Measurements from ENCODE around the gene TMCC3.
"Not testable (repeated sequence)": the region's sequence is repeated elsewhere in the genome, so short reads cannot be mapped to it uniquely, and the experiment has no call there.

The TMCC3 gene

GRCh38 chr12:94650143-94651056, at the start of gene TMCC3:
TSS of gene TMCC3 (minus strand) at chr12:94650557. CDS start at chr12:94650430, 127 bp downstream.
- Histone ChIP-seq H3K4me1 (ENCODE audit: control insufficient read depth, insufficient read depth, low read length) (peaks cover 2% of the 10 kb centered on the region), H3K27me3 (ENCODE audit: control insufficient read depth, insufficient read depth, low read length) (no peaks in the 10 kb centered on the region), H3K36me3 (ENCODE audit: control insufficient read depth, insufficient read depth, low read length) (no peaks in the 10 kb centered on the region), H3K4me3 (ENCODE audit: low read length) (peak within 1 kb of the TSS; percentile 82), H3K9ac (ENCODE audit: low read length) (peak within 1 kb of the TSS; percentile 49), H3K27ac (ENCODE audit: low read depth, low read length) (peak within 1 kb of the TSS; percentile 68)

- Histone ChIP-seq H3K4me3 (ENCODE audit: low read length) (no peak overlapping the region), H3K36me3 (ENCODE audit: control insufficient read depth, insufficient read depth, low read length) (no peaks in the 10 kb centered on the region), H3K27ac (ENCODE audit: low read depth, low read length) (no peak overlapping the region), H3K4me1 (ENCODE audit: control insufficient read depth, insufficient read depth, low read length) (no peaks in the 10 kb centered on the region), H3K27me3 (ENCODE audit: control insufficient read depth, insufficient read depth, low read length) (no peaks in the 10 kb centered on the region), H3K9ac (ENCODE audit: low read length) (no peak overlapping the region)
Measured at GRCh38 chr12:94699801-94700200, 49.4 kb upstream of the TMCC3 start.

GRCh38 chr12:94698578-94698977, 48.2 kb upstream of the TMCC3 start:
- H3K27me3 ChIP-seq (ENCODE audit: control insufficient read depth, insufficient read depth, low read length) = no peaks in the 10 kb centered on the region
- H3K4me3 ChIP-seq (ENCODE audit: low read length) = no peak overlapping the region
- H3K4me1 ChIP-seq (ENCODE audit: control insufficient read depth, insufficient read depth, low read length) = no peaks in the 10 kb centered on the region
- H3K9ac ChIP-seq (ENCODE audit: low read length) = no peak overlapping the region
- H3K36me3 ChIP-seq (ENCODE audit: control insufficient read depth, insufficient read depth, low read length) = no peaks in the 10 kb centered on the region
- H3K27ac ChIP-seq (ENCODE audit: low read depth, low read length) = no peak overlapping the region

GRCh38 chr12:94697631-94698030, 47.3 kb upstream of the TMCC3 start:
- Histone ChIP-seq H3K36me3 (ENCODE audit: control insufficient read depth, insufficient read depth, low read length) (no peaks in the 10 kb centered on the region), H3K4me1 (ENCODE audit: control insufficient read depth, insufficient read depth, low read length) (no peaks in the 10 kb centered on the region), H3K27ac (ENCODE audit: low read depth, low read length) (no peak overlapping the region), H3K9ac (ENCODE audit: low read length) (no peak overlapping the region), H3K4me3 (ENCODE audit: low read length) (no peak overlapping the region), H3K27me3 (ENCODE audit: control insufficient read depth, insufficient read depth, low read length) (no peaks in the 10 kb centered on the region)

- no peaks in the 10 kb centered on the region for H3K4me1 ChIP-seq (ENCODE audit: control insufficient read depth, insufficient read depth, low read length)
- no peak overlapping the region for H3K4me3 ChIP-seq (ENCODE audit: low read length)
- H3K36me3 ChIP-seq (ENCODE audit: control insufficient read depth, insufficient read depth, low read length) = no peaks in the 10 kb centered on the region
- H3K27ac ChIP-seq (ENCODE audit: low read depth, low read length) = no peak overlapping the region
- no peaks in the 10 kb centered on the region for H3K27me3 ChIP-seq (ENCODE audit: control insufficient read depth, insufficient read depth, low read length)
- H3K9ac ChIP-seq (ENCODE audit: low read length) = no peak overlapping the region
Measured at GRCh38 chr12:94694732-94695131, 44.4 kb upstream of the TMCC3 start.

- not testable (repeated sequence) for H3K27ac ChIP-seq (ENCODE audit: low read depth, low read length); H3K27me3 ChIP-seq (ENCODE audit: control insufficient read depth, insufficient read depth, low read length); H3K9ac ChIP-seq (ENCODE audit: low read length); H3K4me1 ChIP-seq (ENCODE audit: control insufficient read depth, insufficient read depth, low read length); H3K4me3 ChIP-seq (ENCODE audit: low read length); H3K36me3 ChIP-seq (ENCODE audit: control insufficient read depth, insufficient read depth, low read length)
Measured at GRCh38 chr12:94692826-94693225, 42.5 kb upstream of the TMCC3 start.

GRCh38 chr12:94690198-94690771, 39.9 kb upstream of the TMCC3 start:
- H3K9ac ChIP-seq (ENCODE audit: low read length) = no peak overlapping the region

GRCh38 chr12:94689646-94690036, 39.3 kb upstream of the TMCC3 start:
- Histone ChIP-seq H3K9ac (ENCODE audit: low read length) (no peak overlapping the region), H3K27ac (ENCODE audit: low read depth, low read length) (no peak overlapping the region), H3K4me3 (ENCODE audit: low read length) (peak overlapping the region; percentile 9)

More at GRCh38 chr12:94690198-94690771, 39.9 kb upstream of the TMCC3 start:
- Histone ChIP-seq H3K27me3 (ENCODE audit: control insufficient read depth, insufficient read depth, low read length) (no peaks in the 10 kb centered on the region), H3K36me3 (ENCODE audit: control insufficient read depth, insufficient read depth, low read length) (no peaks in the 10 kb centered on the region), H3K4me3 (ENCODE audit: low read length) (no peak overlapping the region), H3K27ac (ENCODE audit: low read depth, low read length) (no peak overlapping the region), H3K4me1 (ENCODE audit: control insufficient read depth, insufficient read depth, low read length) (no peaks in the 10 kb centered on the region)

GRCh38 chr12:94689002-94689645, 38.8 kb upstream of the TMCC3 start:
- H3K4me1 ChIP-seq (ENCODE audit: control insufficient read depth, insufficient read depth, low read length) = no peaks in the 10 kb centered on the region
- H3K27ac ChIP-seq (ENCODE audit: low read depth, low read length) = no peak overlapping the region
- no peak overlapping the region for H3K4me3 ChIP-seq (ENCODE audit: low read length)
- no peak overlapping the region for H3K9ac ChIP-seq (ENCODE audit: low read length)
- H3K36me3 ChIP-seq (ENCODE audit: control insufficient read depth, insufficient read depth, low read length) = no peaks in the 10 kb centered on the region
- H3K27me3 ChIP-seq (ENCODE audit: control insufficient read depth, insufficient read depth, low read length) = no peaks in the 10 kb centered on the region

More at GRCh38 chr12:94689646-94690036, 39.3 kb upstream of the TMCC3 start:
- Histone ChIP-seq H3K4me1 (ENCODE audit: control insufficient read depth, insufficient read depth, low read length) (no peaks in the 10 kb centered on the region), H3K36me3 (ENCODE audit: control insufficient read depth, insufficient read depth, low read length) (no peaks in the 10 kb centered on the region), H3K27me3 (ENCODE audit: control insufficient read depth, insufficient read depth, low read length) (no peaks in the 10 kb centered on the region)

- no peaks in the 10 kb centered on the region for H3K36me3 ChIP-seq (ENCODE audit: control insufficient read depth, insufficient read depth, low read length)
- no peak overlapping the region for H3K27ac ChIP-seq (ENCODE audit: low read depth, low read length)
- no peaks in the 10 kb centered on the region for H3K4me1 ChIP-seq (ENCODE audit: control insufficient read depth, insufficient read depth, low read length)
- no peak overlapping the region for H3K9ac ChIP-seq (ENCODE audit: low read length)
- H3K27me3 ChIP-seq (ENCODE audit: control insufficient read depth, insufficient read depth, low read length) = no peaks in the 10 kb centered on the region
- H3K4me3 ChIP-seq (ENCODE audit: low read length) = no peak overlapping the region
Measured at GRCh38 chr12:94687891-94688290, 37.5 kb upstream of the TMCC3 start.

GRCh38 chr12:94686834-94687628, 36.7 kb upstream of the TMCC3 start:
- Histone ChIP-seq H3K4me3 (ENCODE audit: low read length) (no peak overlapping the region), H3K27ac (ENCODE audit: low read depth, low read length) (no peak overlapping the region), H3K9ac (ENCODE audit: low read length) (no peak overlapping the region), H3K27me3 (ENCODE audit: control insufficient read depth, insufficient read depth, low read length) (no peaks in the 10 kb centered on the region), H3K4me1 (ENCODE audit: control insufficient read depth, insufficient read depth, low read length) (no peaks in the 10 kb centered on the region), H3K36me3 (ENCODE audit: control insufficient read depth, insufficient read depth, low read length) (no peaks in the 10 kb centered on the region)

Data from rectal smooth muscle tissue (tissue), 1 donor.